Esophagus muscularis mucosa (tissue), 4 donors: Measurements from ENCODE around the gene CENPP. TPM values are rescaled to one million over a fixed set of nuclear protein-coding genes. Genes with fewer than 3 reads are reported as not detected.

Experiments used
- DNase-seq: peaks from one replicate; pipeline ENCODE4 v3.0.0-alpha.2; 2017; ENCODE audit errors: extremely low spot score
- H3K27ac ChIP-seq, 4 donors: fragments of 200-600 bp; sonication (generic); replicated peaks in 1 of 4; 1 replicate in 3 of 4; 2 replicates in 1 of 4; pipeline ENCODE4 v1.5.1; 2016 to 2019; ENCODE audit warnings: mild to moderate bottlenecking in 1 of 4
- H3K27me3 ChIP-seq, 4 donors: fragments of 200-600 bp; sonication (generic); one replicate each; pipeline versions ENCODE4 v1.5.1 to v1.6.0; 2016 to 2019
- H3K36me3 ChIP-seq, 4 donors: fragments of 200-600 bp; sonication (generic); one replicate each; pipeline ENCODE4 v1.5.1; 2016 to 2019
- H3K4me1 ChIP-seq, 4 donors: fragments of 200-600 bp; sonication (generic); one replicate each; pipeline ENCODE4 v1.5.1; 2016 to 2019
- H3K4me3 ChIP-seq, 4 donors: fragments of 200-600 bp; sonication (generic); 1 replicate in 2 of 4; 2 replicates in 2 of 4; pipeline ENCODE4 v1.5.1; 2016 to 2019; ENCODE audit warnings: mild to moderate bottlenecking in 4 of 4, moderate library complexity in 1 of 4
- H3K9me3 ChIP-seq, 4 donors: fragments of 200-600 bp; sonication (generic); 1 replicate in 3 of 4; 2 replicates in 1 of 4; pipeline ENCODE4 v1.5.1; 2016 to 2019
- EP300 ChIP-seq: sonication (generic); formaldehyde crosslinking; IDR thresholded peaks from one replicate; pipeline ENCODE4 v1.6.1; 2017; ENCODE audit warnings: antibody characterized with exemption
- POLR2A ChIP-seq: fragments of 450-650 bp; IDR thresholded peaks from one replicate; pipeline ENCODE4 v1.6.1; 2017; ENCODE audit warnings: antibody characterized with exemption, moderate library complexity, mild to moderate bottlenecking, low read depth
- POLR2AphosphoS5 ChIP-seq, 2 donors: sonication (generic); formaldehyde crosslinking; IDR thresholded peaks; one replicate each; pipeline ENCODE4 v1.6.1; 2017; ENCODE audit warnings: antibody characterized with exemption in 2 of 2
- WGBS: methylation state at CpG from one replicate; pipeline ENCODE4 v1.1.5; 2018; 5-methylcytosine and 5-hydroxymethylcytosine counted together
- intact Hi-C: fragments of 100-400 bp; cut with DNase I; formaldehyde crosslinking; loops from one replicate; pipeline ENCODE4 v1.15.1; 2023
- small RNA-seq, 3 donors: library from RNA; depleted of rRNA; stranded (forward); fragments of <200 nt; gene quantifications; one replicate each; pipeline ENCODE3, GENCODE V24; 2016
- total RNA-seq, 4 donors: library from RNA; depleted of rRNA; stranded (reverse); fragments of >200 nt; gene quantifications; one replicate each; pipeline versions ENCODE4 v1.1.0 to v1.2.1, GENCODE V29; 2016
- TF ChIP-seq, protein P1 (sequence below), 3 experiments: fragments of 200-600 bp in 2 of 3; fragments of 450-650 bp in 1 of 3; sonication (generic) in 2 of 3; IDR thresholded peaks; one replicate each; pipeline ENCODE4 v1.5.1; 2017 to 2019; ENCODE audit warnings: antibody characterized with exemption in 3 of 3, mild to moderate bottlenecking in 2 of 3, moderate library complexity in 1 of 3

CENPP gene
- total RNA-seq, 4 donors from 2014 or later: 1.0 to 5.8 (median 2.0) TPM

DNA sequence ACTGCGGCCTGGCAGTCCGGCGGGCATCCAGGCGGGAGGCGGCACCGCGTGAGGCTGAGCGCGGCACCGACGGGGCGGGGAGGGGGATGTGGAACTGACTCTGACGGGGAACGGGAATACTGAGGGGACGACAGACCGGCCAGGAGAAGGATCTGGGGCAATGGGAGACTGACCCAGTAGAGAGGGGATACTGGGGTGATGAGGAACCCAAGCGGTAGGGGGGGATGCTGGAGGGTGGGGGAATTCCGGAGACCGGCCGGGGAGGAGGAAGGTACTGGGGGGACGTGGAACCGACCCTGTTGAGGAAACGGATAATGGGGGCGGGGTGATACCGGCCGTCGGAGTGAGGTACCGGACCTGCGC is 343.8 kb downstream of the CENPP start:
- WGBS: 0% methylated on average over 16 of the region's 29 CpGs
- peak overlapping the region; percentile 61 to 91 (median 75) for H3K4me3 ChIP-seq
- no peaks in the 10 kb centered on the region for H3K9me3 ChIP-seq
- peaks cover 25 to 54% (median 37%) of the 10 kb centered on the region in 4 donors for H3K4me1 ChIP-seq
- DNase-seq: no peak
- TF ChIP-seq POLR2A (no peak), POLR2AphosphoS5 (IDR thresholded peaks at IDR 0.05) (no peak), EP300 (no peak)
- TF ChIP-seq, protein P1, sequence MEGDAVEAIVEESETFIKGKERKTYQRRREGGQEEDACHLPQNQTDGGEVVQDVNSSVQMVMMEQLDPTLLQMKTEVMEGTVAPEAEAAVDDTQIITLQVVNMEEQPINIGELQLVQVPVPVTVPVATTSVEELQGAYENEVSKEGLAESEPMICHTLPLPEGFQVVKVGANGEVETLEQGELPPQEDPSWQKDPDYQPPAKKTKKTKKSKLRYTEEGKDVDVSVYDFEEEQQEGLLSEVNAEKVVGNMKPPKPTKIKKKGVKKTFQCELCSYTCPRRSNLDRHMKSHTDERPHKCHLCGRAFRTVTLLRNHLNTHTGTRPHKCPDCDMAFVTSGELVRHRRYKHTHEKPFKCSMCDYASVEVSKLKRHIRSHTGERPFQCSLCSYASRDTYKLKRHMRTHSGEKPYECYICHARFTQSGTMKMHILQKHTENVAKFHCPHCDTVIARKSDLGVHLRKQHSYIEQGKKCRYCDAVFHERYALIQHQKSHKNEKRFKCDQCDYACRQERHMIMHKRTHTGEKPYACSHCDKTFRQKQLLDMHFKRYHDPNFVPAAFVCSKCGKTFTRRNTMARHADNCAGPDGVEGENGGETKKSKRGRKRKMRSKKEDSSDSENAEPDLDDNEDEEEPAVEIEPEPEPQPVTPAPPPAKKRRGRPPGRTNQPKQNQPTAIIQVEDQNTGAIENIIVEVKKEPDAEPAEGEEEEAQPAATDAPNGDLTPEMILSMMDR (IDR thresholded peaks at IDR 0.05): no peak
- peaks cover 0 to 15% (median 8%) of the 10 kb centered on the region in 4 donors for H3K36me3 ChIP-seq
- peak overlapping the region; percentile 81 to 93 (median 87) for H3K27ac ChIP-seq
- H3K27me3 ChIP-seq: no peaks in the 10 kb centered on the region
- intact Hi-C loops: no loop called here

Small RNA genes lying within 50 kb of the gene (small RNA-seq; reads per million reads assigned to genes)
- gene AL157827.1 (0 reads per million in 3 donors), gene MIR3651 (0 reads per million in 3 donors), gene MIR4670 (0 reads per million in 3 donors), gene SNORA84 (0 to 0.17 (median 0.08) reads per million in 3 donors)

Other genes starting within 250 kb of the CENPP start
- gene SPTLC1, start 210.5 kb upstream of the CENPP start, total RNA-seq: 10 to 100 TPM; 50.0 to 57.8 (median 52.5) TPM
- 10 to 100 TPM; 49.8 to 80.6 (median 67.1) TPM for gene IARS1, start 32.3 kb upstream of the CENPP start, total RNA-seq
- gene NOL8, start 603 bp upstream of the CENPP start, total RNA-seq: 10 to 100 TPM; 17.1 to 28.2 (median 22.5) TPM
- gene OGN, start 78.6 kb downstream of the CENPP start, total RNA-seq: 10 to 100 TPM; 16.5 to 42.1 (median 20.0) TPM
- 10 to 100 TPM; 18.9 to 26.2 (median 21.4) TPM for gene OMD, start 98.5 kb downstream of the CENPP start, total RNA-seq
- 10 to 100 TPM in 3 of 4 donors, 1 to 10 TPM in 1; 9.1 to 21.6 (median 14.5) TPM for gene ASPN, start 156.6 kb downstream of the CENPP start, total RNA-seq
- 10 to 100 TPM in 2 of 4 donors, 1 to 10 TPM in 2; 8.1 to 11.7 (median 9.8) TPM for gene ECM2, start 210.0 kb downstream of the CENPP start, total RNA-seq